ENCODE data around the gene PCDH9.

DNA sequence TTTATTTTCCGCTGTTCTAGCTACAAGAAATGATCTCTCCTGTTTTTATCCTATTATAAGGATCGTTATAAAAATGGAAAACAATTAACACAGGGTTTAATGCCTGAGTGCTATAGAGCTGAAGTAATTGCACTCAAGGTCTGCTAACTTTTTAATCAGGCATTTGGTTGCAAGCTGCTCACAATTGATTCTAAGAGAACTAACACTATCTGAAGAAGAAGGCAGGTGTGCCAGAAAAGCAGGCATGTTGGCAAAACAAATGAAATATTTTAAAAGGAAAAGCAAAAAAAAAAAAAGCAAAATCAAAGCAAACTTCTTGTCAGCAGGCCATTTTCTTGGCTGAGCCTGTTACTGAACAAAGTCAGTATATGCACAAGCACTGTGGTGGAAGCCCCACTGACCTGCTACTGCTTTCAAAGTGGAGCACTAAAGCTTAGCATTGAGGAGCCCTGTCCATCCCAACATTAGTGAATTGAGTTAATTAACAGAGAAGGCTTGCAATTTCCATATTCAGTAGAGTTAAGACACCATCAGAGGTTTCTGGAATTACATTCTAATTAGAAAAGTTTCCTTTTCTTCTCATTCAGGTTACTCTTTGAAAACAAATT, 574.2 kb downstream of the PCDH9 start:
- TF ChIP-seq TAF1 (IDR thresholded peaks at IDR 0.05; ENCODE audit: borderline replicate concordance, low read depth, low read length) (no peak), RFX5 (IDR thresholded peaks at IDR 0.05; ENCODE audit: low read length) (no peak), GABPA (IDR thresholded peaks at IDR 0.05; ENCODE audit: low read depth) (no peak), EP300 (IDR thresholded peaks at IDR 0.05; ENCODE audit: borderline replicate concordance in 1 of 2, low read depth in 1 of 2, low read length in 1 of 2) (no peak), JUND (IDR thresholded peaks at IDR 0.05) (no peak)
- TF ChIP-seq, protein P1, sequence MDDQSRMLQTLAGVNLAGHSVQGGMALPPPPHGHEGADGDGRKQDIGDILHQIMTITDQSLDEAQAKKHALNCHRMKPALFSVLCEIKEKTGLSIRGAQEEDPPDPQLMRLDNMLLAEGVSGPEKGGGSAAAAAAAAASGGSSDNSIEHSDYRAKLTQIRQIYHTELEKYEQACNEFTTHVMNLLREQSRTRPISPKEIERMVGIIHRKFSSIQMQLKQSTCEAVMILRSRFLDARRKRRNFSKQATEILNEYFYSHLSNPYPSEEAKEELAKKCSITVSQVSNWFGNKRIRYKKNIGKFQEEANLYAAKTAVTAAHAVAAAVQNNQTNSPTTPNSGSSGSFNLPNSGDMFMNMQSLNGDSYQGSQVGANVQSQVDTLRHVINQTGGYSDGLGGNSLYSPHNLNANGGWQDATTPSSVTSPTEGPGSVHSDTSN (IDR thresholded peaks at IDR 0.05): no peak
- TF ChIP-seq, protein P2, sequence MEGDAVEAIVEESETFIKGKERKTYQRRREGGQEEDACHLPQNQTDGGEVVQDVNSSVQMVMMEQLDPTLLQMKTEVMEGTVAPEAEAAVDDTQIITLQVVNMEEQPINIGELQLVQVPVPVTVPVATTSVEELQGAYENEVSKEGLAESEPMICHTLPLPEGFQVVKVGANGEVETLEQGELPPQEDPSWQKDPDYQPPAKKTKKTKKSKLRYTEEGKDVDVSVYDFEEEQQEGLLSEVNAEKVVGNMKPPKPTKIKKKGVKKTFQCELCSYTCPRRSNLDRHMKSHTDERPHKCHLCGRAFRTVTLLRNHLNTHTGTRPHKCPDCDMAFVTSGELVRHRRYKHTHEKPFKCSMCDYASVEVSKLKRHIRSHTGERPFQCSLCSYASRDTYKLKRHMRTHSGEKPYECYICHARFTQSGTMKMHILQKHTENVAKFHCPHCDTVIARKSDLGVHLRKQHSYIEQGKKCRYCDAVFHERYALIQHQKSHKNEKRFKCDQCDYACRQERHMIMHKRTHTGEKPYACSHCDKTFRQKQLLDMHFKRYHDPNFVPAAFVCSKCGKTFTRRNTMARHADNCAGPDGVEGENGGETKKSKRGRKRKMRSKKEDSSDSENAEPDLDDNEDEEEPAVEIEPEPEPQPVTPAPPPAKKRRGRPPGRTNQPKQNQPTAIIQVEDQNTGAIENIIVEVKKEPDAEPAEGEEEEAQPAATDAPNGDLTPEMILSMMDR (IDR thresholded peaks at IDR 0.05): no peak
- TF ChIP-seq, protein P3, sequence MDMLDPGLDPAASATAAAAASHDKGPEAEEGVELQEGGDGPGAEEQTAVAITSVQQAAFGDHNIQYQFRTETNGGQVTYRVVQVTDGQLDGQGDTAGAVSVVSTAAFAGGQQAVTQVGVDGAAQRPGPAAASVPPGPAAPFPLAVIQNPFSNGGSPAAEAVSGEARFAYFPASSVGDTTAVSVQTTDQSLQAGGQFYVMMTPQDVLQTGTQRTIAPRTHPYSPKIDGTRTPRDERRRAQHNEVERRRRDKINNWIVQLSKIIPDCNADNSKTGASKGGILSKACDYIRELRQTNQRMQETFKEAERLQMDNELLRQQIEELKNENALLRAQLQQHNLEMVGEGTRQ (IDR thresholded peaks at IDR 0.05; ENCODE audit: borderline replicate concordance, low read depth, low read length): no peak

Data from SK-N-SH (cell line).